Neural progenitor cell (in vitro differentiated cells): ENCODE measurements around the gene GCAT.

ENCODE experiments used
- CTCF ChIP-seq: fragments of 200-600 bp; sonication (generic); IDR thresholded peaks from 2 replicates; pipeline ENCODE4 v1.5.1; 2017; ENCODE audit warnings: antibody characterized with exemption, mild to moderate bottlenecking
- EZH2 ChIP-seq: fragments of 200-600 bp; sonication (generic); IDR thresholded peaks from 2 replicates; pipeline ENCODE4 v1.6.1; 2017; ENCODE audit warnings: antibody characterized with exemption, mild to moderate bottlenecking, moderate library complexity

- TF ChIP-seq CTCF (no peak), EZH2 (no peak)
Observed at GRCh38 chr22:37831472-37831871, 23.7 kb downstream of the GCAT start.
